WTC11 (cell line): ENCODE measurements around the gene ARFIP1. TPM values are rescaled to one million over a fixed set of nuclear protein-coding genes. Genes with fewer than 3 reads are reported as not detected.

ENCODE experiments used
- ATAC-seq: fragments of 200-7000 bp; cut with Tn5 transposase; 2 replicates; pipeline ENCODE4 v1.10.0; 2021; ENCODE audit warnings: mild to moderate bottlenecking, moderate library complexity
- CTCF ChIA-PET: fragments of 300-600 bp; sonication (Branson Sonifier 250); formaldehyde crosslinking; loops from one replicate; lab custom pipeline; 2021; ENCODE audit warnings: antibody characterized with exemption; lab: Charles Lee
- POLR2A ChIA-PET: fragments of 350-600 bp; sonication (Branson Sonifier 250); formaldehyde crosslinking; loops from one replicate; lab custom pipeline; 2021; ENCODE audit warnings: antibody characterized with exemption; lab: Charles Lee
- DNase-seq: peaks from one replicate; pipeline ENCODE4 v3.0.0; 2021; ENCODE audit warnings: low spot score
- H3K27ac Mint-ChIP-seq: 2 replicates; pipeline ENCODE4 v1.8.0; 2021; ENCODE audit warnings: mixed read lengths
- H3K27me3 Mint-ChIP-seq: 2 replicates; pipeline ENCODE4 v1.8.0; 2021; ENCODE audit warnings: low read depth, mild to moderate bottlenecking, moderate library complexity, mixed read lengths
- H3K36me3 Mint-ChIP-seq: 2 replicates; pipeline ENCODE4 v1.8.0; 2021; ENCODE audit warnings: mixed read lengths
- H3K4me1 Mint-ChIP-seq: 2 replicates; pipeline ENCODE4 v1.8.0; 2022; ENCODE audit warnings: mixed read lengths
- H3K4me3 Mint-ChIP-seq: 2 replicates; pipeline ENCODE4 v1.8.0; 2021; ENCODE audit warnings: mild to moderate bottlenecking, moderate library complexity, mixed read lengths
- H3K9me3 Mint-ChIP-seq: 2 replicates; pipeline ENCODE4 v1.8.0; 2021; ENCODE audit warnings: mixed read lengths
- ETV6 ChIP-seq: sonication (generic); formaldehyde crosslinking; IDR thresholded peaks from 2 replicates; pipeline ENCODE4 v1.8.1; 2022; ENCODE audit warnings: mild to moderate bottlenecking, missing genetic modification reagents
- FOXP4 ChIP-seq: sonication (generic); formaldehyde crosslinking; IDR thresholded peaks from 2 replicates; pipeline ENCODE4 v1.8.0; 2022; ENCODE audit warnings: mild to moderate bottlenecking, missing genetic modification reagents
- GABPB1 ChIP-seq: sonication (generic); formaldehyde crosslinking; IDR thresholded peaks from 2 replicates; pipeline ENCODE4 v1.8.1; 2023; ENCODE audit warnings: mild to moderate bottlenecking, missing genetic modification reagents
- NFE2L1 ChIP-seq: sonication (generic); formaldehyde crosslinking; IDR thresholded peaks from 2 replicates; pipeline ENCODE4 v1.8.1; 2023; ENCODE audit warnings: missing genetic modification reagents
- NFYB ChIP-seq: sonication (generic); formaldehyde crosslinking; conservative IDR thresholded peaks from 2 replicates; pipeline ENCODE4 v1.8.0; 2022; ENCODE audit warnings: low read depth, missing genetic modification reagents
- NR2C2 ChIP-seq: sonication (generic); formaldehyde crosslinking; IDR thresholded peaks from 2 replicates; pipeline ENCODE4 v1.8.0; 2022; ENCODE audit warnings: mild to moderate bottlenecking, missing genetic modification reagents
- SP1 ChIP-seq: sonication (generic); formaldehyde crosslinking; conservative IDR thresholded peaks from 2 replicates; pipeline ENCODE4 v1.8.1; 2022; ENCODE audit warnings: missing genetic modification reagents
- TEAD1 ChIP-seq: sonication (generic); formaldehyde crosslinking; IDR thresholded peaks from 2 replicates; pipeline ENCODE4 v1.8.0; 2022; ENCODE audit warnings: mild to moderate bottlenecking, missing genetic modification reagents
- TP53 ChIP-seq: sonication (generic); formaldehyde crosslinking; IDR thresholded peaks from 2 replicates; pipeline ENCODE4 v1.8.1; 2023; ENCODE audit warnings: mild to moderate bottlenecking, missing genetic modification reagents
- ZNF121 ChIP-seq: sonication (generic); formaldehyde crosslinking; IDR thresholded peaks from 2 replicates; pipeline ENCODE4 v1.8.0; 2023; ENCODE audit warnings: missing genetic modification reagents
- ZNF138 ChIP-seq: sonication (generic); formaldehyde crosslinking; conservative IDR thresholded peaks from 2 replicates; pipeline ENCODE4 v1.8.1; 2022; ENCODE audit warnings: mild to moderate bottlenecking, moderate library complexity, missing genetic modification reagents
- ZNF317 ChIP-seq: sonication (generic); formaldehyde crosslinking; IDR thresholded peaks from 2 replicates; pipeline ENCODE4 v1.8.1; 2023; ENCODE audit warnings: low read depth, mild to moderate bottlenecking, moderate library complexity, missing genetic modification reagents, borderline replicate concordance
- ZNF396 ChIP-seq: fragments of 250-450 bp; sonication (Bioruptor Pico); IDR thresholded peaks from 2 replicates; pipeline ENCODE4 v1.8.0; 2021; ENCODE audit warnings: mild to moderate bottlenecking, moderate library complexity, borderline replicate concordance
- ZNF416 ChIP-seq: fragments of 250-450 bp; sonication (Bioruptor Pico); IDR thresholded peaks from 2 replicates; pipeline ENCODE4 v1.9.0; 2021; ENCODE audit warnings: mild to moderate bottlenecking, inconsistent platforms
- ZNF532 ChIP-seq: fragments of 250-450 bp; sonication (Bioruptor Pico); IDR thresholded peaks from 2 replicates; pipeline ENCODE4 v1.9.0; 2021; ENCODE audit warnings: mild to moderate bottlenecking, borderline replicate concordance
- ZSCAN18 ChIP-seq: fragments of 250-450 bp; sonication (Bioruptor Pico); IDR thresholded peaks from 2 replicates; pipeline ENCODE4 v2.1.2; 2022; ENCODE audit warnings: mild to moderate bottlenecking, moderate library complexity
- total RNA-seq: library from RNA; stranded (reverse); gene quantifications from 3 replicates; pipeline ENCODE4 v1.2.3, GENCODE V29; 2021
- TF ChIP-seq, protein P1 (sequence below): sonication (generic); formaldehyde crosslinking; IDR thresholded peaks from 2 replicates; pipeline ENCODE4 v1.8.0; 2023; ENCODE audit warnings: missing genetic modification reagents, mild to moderate bottlenecking, borderline replicate concordance
- TF ChIP-seq, protein P2 (sequence below): sonication (generic); formaldehyde crosslinking; IDR thresholded peaks from 2 replicates; pipeline ENCODE4 v1.8.0; 2022; ENCODE audit warnings: missing genetic modification reagents
- TF ChIP-seq, protein P3 (sequence below): fragments of 200-600 bp; IDR thresholded peaks from 2 replicates; pipeline ENCODE4 v1.8.0; 2022; ENCODE audit warnings: antibody characterized with exemption

Gene ARFIP1
- total RNA-seq, 1 experiment from 2014 or later = 35.3 TPM

DNA sequence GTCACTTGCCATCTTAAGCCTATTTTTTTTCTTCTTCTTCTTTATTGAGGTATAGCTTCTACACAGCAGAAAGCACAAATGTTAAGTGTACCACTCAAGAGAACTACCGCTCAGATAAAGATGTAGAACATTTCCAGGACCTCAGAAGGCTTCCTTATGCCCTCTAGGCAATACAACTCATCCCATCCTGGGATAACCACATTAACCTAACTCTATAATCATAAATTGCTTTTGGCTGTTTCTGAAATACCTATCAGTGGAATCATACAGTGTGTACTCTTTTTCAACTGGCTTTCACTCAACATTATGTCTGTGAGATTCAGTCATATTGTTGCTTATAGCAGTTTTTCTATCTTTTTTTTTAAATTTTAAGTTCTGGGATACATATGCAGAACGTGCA, 51.7 kb downstream of the ARFIP1 start (continued):
- TF ChIP-seq, protein P1, sequence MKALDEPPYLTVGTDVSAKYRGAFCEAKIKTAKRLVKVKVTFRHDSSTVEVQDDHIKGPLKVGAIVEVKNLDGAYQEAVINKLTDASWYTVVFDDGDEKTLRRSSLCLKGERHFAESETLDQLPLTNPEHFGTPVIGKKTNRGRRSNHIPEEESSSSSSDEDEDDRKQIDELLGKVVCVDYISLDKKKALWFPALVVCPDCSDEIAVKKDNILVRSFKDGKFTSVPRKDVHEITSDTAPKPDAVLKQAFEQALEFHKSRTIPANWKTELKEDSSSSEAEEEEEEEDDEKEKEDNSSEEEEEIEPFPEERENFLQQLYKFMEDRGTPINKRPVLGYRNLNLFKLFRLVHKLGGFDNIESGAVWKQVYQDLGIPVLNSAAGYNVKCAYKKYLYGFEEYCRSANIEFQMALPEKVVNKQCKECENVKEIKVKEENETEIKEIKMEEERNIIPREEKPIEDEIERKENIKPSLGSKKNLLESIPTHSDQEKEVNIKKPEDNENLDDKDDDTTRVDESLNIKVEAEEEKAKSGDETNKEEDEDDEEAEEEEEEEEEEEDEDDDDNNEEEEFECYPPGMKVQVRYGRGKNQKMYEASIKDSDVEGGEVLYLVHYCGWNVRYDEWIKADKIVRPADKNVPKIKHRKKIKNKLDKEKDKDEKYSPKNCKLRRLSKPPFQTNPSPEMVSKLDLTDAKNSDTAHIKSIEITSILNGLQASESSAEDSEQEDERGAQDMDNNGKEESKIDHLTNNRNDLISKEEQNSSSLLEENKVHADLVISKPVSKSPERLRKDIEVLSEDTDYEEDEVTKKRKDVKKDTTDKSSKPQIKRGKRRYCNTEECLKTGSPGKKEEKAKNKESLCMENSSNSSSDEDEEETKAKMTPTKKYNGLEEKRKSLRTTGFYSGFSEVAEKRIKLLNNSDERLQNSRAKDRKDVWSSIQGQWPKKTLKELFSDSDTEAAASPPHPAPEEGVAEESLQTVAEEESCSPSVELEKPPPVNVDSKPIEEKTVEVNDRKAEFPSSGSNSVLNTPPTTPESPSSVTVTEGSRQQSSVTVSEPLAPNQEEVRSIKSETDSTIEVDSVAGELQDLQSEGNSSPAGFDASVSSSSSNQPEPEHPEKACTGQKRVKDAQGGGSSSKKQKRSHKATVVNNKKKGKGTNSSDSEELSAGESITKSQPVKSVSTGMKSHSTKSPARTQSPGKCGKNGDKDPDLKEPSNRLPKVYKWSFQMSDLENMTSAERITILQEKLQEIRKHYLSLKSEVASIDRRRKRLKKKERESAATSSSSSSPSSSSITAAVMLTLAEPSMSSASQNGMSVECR (CRISPR knock-in tag) = no peak
- TF ChIP-seq, protein P2, sequence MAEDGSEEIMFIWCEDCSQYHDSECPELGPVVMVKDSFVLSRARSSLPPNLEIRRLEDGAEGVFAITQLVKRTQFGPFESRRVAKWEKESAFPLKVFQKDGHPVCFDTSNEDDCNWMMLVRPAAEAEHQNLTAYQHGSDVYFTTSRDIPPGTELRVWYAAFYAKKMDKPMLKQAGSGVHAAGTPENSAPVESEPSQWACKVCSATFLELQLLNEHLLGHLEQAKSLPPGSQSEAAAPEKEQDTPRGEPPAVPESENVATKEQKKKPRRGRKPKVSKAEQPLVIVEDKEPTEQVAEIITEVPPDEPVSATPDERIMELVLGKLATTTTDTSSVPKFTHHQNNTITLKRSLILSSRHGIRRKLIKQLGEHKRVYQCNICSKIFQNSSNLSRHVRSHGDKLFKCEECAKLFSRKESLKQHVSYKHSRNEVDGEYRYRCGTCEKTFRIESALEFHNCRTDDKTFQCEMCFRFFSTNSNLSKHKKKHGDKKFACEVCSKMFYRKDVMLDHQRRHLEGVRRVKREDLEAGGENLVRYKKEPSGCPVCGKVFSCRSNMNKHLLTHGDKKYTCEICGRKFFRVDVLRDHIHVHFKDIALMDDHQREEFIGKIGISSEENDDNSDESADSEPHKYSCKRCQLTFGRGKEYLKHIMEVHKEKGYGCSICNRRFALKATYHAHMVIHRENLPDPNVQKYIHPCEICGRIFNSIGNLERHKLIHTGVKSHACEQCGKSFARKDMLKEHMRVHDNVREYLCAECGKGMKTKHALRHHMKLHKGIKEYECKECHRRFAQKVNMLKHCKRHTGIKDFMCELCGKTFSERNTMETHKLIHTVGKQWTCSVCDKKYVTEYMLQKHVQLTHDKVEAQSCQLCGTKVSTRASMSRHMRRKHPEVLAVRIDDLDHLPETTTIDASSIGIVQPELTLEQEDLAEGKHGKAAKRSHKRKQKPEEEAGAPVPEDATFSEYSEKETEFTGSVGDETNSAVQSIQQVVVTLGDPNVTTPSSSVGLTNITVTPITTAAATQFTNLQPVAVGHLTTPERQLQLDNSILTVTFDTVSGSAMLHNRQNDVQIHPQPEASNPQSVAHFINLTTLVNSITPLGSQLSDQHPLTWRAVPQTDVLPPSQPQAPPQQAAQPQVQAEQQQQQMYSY (CRISPR knock-in tag) = no peak
- no peak for TF ChIP-seq SP1 (CRISPR knock-in tag)
- no peak for TF ChIP-seq NFYB (CRISPR knock-in tag)
- no peak for TF ChIP-seq ETV6
- TF ChIP-seq ZNF317 (CRISPR knock-in tag) = no peak
- TF ChIP-seq NFE2L1 (CRISPR knock-in tag) = no peak
- TF ChIP-seq, all 79 proteins: peak for 0

- ChIA-PET POLR2A (no interaction called here), CTCF (no interaction called here)
- Mint-ChIP-seq H3K36me3 (peaks cover 72% of the 10 kb centered on the region), H3K9me3 (peaks cover 57% of the 10 kb centered on the region), H3K4me3 (no peak overlapping the region), H3K27ac (peak overlapping the region; percentile 3; the same call in 1 of the 2 replicates), H3K4me1 (peaks cover 28% of the 10 kb centered on the region), H3K27me3 (no peaks in the 10 kb centered on the region; the same call in 1 of the 2 replicates)
- no peak for DNase-seq
- no peak for ATAC-seq
- TF ChIP-seq GABPB1 (no peak), TEAD1 (CRISPR knock-in tag) (no peak), ZNF396 (no peak), FOXP4 (no peak), NR2C2 (no peak), ZNF121 (CRISPR knock-in tag) (no peak), ZNF532 (CRISPR knock-in tag) (no peak), TP53 (CRISPR knock-in tag) (no peak), ZNF138 (CRISPR knock-in tag) (no peak), ZNF416 (CRISPR knock-in tag) (no peak), ZSCAN18 (no peak)
- TF ChIP-seq, protein P3, sequence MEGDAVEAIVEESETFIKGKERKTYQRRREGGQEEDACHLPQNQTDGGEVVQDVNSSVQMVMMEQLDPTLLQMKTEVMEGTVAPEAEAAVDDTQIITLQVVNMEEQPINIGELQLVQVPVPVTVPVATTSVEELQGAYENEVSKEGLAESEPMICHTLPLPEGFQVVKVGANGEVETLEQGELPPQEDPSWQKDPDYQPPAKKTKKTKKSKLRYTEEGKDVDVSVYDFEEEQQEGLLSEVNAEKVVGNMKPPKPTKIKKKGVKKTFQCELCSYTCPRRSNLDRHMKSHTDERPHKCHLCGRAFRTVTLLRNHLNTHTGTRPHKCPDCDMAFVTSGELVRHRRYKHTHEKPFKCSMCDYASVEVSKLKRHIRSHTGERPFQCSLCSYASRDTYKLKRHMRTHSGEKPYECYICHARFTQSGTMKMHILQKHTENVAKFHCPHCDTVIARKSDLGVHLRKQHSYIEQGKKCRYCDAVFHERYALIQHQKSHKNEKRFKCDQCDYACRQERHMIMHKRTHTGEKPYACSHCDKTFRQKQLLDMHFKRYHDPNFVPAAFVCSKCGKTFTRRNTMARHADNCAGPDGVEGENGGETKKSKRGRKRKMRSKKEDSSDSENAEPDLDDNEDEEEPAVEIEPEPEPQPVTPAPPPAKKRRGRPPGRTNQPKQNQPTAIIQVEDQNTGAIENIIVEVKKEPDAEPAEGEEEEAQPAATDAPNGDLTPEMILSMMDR = no peak
Observed at GRCh38 chr4:152836936-152837335, 57.2 kb downstream of the ARFIP1 start.
